GM19351 (cell line): ENCODE results near the gene ATP11A.

Experiments
- ATAC-seq: cut with Tn5 transposase; IDR thresholded peaks from one replicate; pipeline ENCODE4 v1.9.1; 2021; ENCODE audit warnings: mild to moderate bottlenecking, moderate library complexity; ENCODE audit not compliant: unreplicated experiment

Gene ATP11A

DNA sequence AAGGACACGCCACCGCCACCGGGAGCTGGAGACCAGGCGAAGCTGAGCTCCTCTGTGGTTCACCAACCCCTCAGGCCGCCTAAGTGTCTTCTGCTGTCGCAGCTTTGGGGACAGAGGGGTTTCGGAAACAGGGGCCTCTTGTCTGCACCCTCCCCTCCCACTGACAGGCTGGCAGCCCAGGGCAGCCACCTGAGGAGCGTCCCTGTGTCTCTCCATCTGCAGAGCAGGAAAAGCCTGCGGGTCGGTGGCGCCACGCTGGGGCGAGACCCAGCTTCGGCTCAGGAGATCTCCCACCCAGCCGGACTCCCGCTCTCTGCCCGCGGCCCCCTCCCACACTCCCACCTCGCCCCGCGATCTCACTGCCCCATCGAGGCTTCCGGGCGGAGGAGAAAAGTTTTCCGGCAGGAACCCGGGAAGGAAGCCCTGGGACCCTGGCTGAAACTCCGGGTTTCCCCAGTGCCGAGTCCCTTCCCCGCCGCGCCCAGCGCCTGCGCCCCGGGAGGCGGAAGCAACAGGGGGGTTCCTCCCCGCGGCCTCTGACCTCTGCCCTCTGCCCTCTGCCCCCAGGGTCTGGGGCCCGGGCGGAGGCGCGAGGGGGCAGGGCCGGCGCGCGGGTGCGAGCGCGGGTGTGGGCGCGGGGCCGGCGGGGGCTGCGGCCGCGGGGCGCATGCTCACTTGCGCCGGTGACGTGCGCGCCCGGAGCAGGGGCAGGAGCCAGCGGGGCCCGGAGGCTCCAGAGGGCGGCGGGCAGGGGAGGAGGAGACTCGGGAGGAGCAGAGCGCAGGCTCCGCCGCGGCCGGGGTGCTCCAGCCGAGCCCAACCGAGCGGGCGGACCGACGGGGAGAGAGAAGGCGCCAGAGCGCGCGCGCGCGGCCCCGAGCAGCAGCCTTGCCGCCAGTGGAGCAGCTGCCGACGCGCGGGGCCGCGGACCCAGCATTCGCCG lies at the start of gene ATP11A:
Gene ATP11A, plus strand, starts transcription at position 736 of the 943 bp plus-strand sequence. CDS start 379 bp downstream, outside the sequence.
- ATAC-seq: peak; percentile 72

DNA sequence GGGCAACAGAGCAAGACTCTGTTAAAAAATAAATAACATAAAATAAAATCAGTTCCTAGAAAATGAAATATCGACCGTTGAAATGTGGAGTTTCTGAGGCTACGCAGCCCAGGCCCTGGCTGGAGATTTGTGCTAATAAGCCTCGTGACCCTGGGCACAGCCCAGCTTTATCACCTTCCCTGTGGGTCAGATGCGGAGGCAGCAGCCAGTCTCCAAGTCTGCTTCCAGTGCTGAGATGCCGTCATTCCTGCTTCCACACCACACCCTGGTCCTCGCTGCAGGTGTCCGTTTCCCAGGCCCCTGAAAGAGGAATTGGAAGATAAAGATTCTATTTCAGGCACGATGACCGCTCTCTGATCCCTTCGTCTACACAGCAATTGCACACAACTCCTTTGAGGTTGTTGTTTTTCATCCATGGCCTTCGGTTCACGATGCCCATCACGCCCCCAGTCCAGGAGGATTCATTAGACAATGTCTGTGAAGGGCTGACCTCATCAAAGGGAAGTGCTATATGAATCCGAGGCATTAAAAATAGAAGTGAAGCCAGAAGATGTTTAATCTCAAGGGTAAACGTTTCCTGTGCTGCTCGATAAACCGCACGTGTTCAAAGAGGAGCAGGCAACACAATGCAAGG lies 48.3 kb upstream of the ATP11A start:
- ATAC-seq: no peak

DNA sequence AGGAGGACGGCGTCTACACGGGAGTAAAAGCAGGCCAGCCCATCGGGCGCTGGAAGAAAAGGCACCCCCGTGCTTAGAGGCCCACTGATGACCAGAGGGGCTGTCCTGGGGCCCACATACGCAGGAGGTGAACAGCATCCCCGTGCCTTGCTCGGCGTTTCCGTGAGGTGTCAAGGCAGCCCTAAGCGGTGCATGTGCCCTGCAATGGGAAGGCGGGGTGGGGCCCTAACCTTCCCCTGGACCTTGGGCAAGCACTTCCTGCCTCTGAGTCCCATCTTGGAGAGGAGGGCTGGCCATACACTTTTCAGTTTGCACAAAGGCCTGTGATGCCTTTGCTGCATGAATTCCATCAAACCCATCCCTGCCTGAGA lies 47.8 kb upstream of the ATP11A start:
- no peak for ATAC-seq

DNA sequence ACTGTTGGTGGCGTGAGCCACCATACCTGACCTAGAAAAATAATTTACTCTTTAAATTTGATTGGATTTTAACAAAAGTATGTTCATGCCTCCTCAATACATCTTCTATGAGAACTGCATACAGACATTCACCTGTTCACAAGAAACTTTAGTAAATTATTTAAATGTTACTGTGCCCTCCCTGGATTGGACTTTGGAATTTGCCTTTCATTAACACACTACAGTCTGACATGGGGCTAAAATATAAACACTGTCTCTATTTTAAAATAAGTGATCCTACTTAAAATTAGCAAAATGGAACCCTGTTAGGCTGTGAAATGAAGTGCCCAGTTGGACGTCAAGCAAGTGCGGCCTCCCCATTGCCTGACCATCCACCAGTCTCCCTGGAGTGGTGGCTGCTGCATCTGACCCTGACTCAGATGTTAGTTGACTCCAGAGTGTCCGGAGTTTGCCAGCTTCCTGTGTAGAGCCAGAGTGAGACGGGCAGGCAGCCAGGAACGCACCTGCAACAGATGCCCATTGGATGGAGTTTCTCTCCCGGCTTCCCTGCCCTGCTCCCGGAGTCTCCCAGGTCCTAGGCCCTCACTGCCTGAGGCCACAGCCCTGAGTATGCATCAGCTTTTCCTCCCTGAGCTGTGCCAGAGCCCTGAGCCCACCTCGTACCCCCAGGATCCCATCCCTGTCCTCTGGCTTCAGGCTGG lies 45.9 kb upstream of the ATP11A start:
- ATAC-seq: no peak

DNA sequence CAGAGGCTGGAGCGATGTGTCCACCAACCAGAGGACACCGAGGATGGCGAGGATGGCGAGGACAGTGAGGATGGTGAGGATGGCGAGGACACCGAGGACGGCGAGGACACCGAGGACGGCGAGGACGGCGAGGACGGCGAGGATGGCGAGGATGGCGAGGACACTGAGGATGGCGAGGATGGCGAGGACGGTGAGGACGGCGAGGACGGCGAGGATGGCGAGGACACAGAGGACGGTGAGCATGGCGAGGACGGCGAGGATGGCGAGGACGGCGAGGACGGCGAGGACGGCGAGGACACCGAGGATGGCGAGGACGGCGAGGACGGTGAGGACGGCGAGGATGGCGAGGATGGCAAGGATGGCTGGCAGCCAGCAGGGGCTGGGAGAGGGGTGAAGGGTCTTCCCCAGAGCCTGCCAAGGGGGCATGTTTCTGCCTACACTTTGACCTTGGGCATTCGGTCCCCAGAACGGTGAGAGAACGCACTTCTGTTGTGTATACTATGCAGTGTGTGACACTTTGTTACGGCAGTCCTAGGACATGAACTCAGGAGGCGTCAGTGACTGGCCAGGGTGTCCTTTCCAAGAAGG lies 44.4 kb upstream of the ATP11A start:
- no peak for ATAC-seq

DNA sequence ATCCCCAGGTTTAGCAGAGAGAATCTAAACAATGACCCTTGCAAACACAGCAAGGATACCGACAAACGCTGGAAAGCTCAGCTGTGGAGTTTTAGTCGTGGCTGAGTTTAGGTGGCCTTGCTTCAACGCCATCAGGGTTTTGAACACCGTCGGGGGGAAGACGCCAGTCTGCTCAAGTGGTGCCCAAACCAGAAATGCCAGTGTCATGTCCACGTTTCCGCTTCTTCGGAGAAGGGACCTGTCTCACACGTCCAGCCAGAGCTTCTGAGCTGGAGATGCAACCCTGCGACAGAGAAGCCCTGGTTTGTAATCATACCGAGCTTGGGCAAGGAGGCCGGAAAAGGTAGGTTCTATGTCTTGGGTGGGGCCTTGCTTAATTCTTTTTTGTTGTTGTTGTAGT lies 42.6 kb upstream of the ATP11A start:
- no peak for ATAC-seq

DNA sequence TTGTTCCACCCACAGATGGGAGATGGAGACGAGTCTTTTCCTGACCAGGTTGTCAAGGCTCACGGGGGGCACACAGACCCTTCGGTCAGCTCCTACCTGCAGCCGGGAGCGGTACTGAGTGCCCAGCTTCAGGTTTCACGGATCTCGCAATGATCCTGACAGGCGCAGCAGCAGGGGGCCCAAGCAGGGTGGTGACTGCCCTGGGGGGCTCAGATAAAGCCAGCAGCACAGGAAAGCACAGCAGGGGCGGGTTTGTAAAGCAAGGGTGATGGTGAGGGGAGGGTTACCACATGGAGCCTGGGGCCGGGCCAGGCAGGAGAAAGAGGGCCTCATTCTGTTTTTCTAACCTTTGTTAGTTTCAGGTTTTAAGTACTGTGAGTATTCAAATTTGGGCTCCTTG lies 41.7 kb upstream of the ATP11A start:
- ATAC-seq: no peak

DNA sequence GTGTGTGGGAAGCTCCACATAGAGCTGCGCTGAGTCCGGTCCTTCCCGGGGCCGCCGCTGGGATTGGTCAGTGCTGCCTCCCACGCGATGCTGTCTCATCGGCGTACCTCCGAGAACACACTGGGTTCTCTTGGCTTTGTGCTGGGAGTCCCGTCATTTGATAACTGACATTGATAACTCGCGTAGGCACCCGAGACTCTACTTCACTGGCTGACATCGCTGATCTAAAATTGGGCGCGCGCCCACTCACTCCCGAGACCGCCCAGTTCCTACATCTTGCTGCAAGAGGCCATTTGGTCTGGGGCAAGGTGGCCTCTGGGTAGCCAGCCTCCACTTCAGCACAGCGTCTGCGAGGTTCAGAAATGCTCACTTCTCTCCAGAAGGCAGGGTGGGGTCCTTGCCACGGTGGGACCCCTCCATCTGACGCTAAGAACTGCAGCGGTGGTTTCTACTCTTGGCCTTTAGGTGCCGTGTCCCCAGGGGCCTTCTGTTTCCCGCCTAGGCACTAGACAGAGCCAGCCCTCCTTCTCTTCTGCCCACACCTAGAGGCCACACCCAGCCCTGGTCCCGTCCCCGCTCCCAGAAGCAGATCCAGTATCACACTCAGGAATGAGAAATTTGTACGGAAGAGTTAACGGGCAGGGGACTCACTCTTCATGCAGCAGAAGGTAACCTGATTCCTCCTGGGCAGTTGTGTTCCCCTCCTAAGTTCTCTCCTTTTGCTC lies 40.7 kb upstream of the ATP11A start:
- no peak for ATAC-seq

DNA sequence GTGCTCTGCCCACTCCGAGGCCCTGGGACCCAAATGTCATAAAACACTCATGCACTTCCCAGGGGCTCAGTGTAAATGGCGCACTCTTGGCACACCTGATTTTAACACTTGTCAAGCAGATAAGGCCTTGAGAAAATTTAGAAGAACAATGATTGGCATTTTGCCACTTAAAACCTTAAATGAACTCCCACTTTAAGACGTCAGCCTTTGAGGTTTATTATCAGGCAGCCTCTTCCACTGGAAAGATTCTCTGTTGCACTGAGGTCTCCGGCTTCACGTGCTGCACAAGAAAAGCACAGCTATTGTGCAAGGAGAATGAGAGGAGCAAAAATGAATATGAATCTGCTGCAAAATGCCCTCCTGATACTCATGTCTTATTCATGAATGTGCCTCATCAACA lies 38.5 kb upstream of the ATP11A start:
- no peak for ATAC-seq

DNA sequence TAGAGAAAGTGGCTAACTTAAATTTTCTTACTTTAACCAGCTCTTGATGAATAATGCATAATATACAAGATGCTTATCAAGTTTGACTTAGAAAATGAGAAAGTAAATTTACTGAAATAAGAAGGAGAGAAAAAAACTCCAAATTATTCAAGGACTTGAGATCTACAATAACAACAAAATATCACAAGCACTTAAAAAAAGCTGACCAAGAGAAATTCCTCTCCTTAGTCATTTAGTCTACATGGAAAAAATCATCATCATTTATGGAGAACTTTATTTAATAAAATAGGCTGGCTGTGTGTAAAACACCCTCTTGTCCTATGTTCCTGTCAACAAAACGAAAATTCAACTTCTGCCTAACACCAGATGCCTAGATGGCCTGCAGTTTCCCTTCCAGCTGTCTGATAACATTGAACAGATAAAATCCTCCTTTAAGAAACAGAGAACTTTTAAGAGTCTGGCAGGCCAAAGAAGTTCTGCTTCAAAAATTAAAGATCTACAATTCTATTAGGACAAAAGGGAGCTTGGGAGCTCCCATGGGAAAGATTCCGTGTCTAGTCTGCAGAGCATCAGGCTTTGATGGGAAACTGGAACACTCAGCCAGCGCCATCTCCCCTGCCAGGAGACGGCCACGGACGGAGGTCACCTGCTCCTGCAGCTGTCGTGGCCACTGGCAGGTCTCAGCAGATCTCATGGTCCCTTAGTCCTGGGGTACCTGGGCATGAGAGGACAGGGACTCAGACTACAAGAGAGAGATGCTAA lies 37.9 kb upstream of the ATP11A start:
- no peak for ATAC-seq

DNA sequence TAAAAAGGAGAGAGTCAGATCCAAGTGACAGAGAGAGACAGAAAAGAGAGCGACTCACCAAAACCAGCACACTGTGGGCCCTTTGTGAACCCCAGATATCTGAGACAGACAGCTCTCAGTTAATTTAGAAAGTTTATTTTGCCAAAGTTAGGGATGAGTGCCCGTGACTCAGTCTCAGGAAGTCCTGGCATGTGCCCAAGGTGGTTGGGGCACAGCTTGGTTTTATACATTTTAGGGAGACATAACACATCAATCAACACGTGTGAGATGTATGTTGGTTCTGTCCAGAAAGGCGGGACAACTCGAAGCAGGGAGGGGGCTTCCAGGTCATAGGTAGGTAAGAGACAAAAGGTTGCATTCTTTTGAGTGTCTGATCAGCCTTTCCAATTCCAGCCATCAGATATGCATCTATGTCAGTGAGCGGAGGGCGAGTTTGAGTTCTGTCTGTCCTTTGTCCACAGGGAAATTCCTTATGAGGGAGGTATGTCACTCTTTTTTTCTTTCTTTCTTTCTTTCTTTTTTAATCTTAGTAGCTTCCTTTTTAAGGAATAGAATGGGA lies 37.2 kb upstream of the ATP11A start:
- no peak for ATAC-seq

DNA sequence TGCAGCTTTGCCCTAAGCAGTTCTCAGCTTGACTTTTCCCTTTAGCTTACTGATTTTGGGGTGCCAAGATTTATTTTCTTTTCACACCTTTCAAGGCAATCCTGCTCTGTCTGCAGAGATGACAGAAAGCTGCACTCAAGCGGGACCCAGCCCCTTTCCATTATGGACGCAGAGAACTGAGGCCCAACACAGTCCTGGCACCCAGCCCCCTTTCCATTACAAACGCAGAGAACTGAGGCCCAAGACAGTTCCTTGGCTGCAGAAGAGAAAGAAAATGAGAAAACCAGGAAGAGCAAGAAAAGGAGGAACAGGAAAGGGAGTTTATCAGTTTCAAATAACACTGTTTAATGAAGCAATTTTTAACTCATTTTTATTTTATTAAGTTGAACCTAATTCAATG lies 36.8 kb upstream of the ATP11A start:
- no peak for ATAC-seq

DNA sequence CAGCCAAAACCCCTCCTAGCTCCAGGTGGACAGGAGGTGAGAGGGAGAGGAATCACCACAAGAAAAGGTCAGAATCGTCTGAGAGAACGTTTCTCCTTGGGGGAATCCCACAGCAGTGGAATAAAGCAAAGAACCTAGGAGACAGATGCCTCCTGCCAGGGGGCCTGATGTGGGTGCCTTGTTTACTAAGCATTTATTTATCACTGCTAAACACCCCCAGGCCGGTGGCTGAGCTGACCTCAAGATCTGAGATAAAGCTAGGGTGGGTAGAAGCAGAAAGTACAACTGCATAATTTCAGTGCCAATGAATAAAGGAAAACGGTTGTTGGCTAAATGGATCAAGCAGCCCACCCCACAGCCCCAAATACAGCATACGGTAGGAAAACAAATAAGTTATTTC lies 33.9 kb upstream of the ATP11A start:
- no peak for ATAC-seq

DNA sequence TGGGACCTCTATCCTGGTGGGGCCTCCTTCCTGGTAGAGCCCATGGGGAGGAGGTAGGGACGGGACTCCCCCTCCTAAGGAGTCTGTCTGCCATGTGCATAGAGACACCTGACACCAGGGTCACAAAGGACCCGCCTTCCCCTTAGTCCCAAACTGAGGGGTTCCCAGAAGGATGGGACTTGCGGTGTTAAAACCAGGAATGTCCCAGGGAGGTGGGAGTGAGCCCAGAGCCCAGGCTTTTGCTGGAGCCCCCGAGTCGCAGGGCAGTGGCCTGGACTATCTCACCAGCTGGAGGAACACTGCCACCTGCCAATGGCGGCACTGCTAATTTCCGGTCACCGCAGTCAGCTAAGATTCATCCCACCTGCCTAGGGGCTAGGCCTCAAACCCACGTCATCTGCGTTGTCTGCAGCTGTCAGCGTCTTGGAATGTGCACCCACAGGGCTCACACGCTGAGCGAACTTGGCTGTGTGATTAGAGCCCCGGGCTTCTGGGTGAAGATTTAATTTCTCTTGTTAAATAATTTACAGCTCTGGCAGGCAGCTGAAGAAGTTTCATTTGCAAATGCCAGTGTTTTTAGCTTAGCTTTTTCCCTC lies 31.9 kb upstream of the ATP11A start:
- ATAC-seq: no peak

DNA sequence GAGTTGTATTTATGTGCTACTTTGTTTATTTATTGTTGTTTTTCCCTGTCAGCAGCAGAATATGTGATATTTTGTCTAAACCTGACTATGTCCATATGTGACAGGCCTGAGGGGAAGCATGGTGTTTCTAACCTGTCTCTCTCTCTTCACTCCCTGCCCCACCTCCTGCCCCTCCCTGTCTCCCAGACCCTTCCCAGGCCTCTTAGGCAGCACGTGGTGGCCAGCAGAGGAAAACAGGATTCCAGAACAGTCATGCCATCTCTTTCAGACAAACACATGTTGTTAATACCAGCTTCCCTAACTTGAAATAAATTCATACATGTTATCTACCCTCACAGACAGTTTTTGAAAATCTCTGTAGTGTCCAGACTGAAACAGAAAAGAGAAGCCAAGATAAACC lies 31.0 kb upstream of the ATP11A start:
- no peak for ATAC-seq

DNA sequence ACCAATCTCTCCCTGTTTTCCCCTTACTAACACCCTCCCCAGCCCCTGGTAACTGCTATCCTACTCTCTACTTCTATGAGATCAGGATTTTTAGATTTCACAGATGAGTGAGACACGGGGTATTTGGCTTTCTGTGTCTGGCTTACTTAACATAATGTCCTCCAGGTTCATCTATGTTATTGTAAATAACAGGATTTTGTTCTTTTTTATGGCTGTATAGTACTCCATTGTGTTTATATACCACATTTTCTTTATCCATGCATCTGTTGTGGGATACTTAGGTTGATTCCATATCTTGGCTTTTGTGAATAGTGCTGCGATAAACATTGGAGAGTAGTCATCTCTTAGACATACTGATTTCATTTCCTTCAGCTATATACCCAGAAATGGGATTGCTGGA lies 28.5 kb upstream of the ATP11A start:
- no peak for ATAC-seq

DNA sequence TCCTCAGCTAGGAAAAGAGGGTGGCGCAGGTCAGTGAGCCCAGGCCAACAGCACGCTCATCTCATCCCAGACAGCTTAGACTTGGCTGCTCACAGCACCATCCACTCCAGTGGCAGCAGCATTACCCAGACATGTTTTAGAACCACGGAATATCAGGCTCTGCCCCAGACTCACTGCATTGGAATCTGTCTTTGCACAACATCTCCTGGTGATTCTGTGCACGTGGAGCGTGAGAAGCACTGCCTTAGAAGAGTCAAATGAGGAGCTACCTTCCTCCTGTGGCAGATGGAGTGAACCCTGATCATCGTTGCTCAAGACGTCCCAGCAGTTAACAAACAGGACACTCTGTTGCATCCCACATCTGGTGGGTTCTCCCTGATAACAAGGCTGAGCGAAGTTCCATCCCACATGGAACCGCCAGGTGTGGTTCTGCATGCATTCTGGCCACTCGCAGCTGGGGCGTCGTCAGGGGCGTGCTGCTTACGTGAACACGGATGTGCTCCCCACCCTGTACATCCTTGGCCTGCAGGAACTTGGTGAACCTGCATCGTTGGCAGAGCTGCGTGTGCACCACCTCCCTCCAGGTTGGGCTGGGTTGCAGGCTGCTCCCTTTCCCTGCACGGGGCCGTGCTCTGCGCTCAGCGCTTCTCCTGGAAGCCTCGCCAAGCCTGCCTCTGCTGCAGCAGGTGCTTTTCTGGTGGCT lies 25.2 kb upstream of the ATP11A start:
- ATAC-seq: no peak

DNA sequence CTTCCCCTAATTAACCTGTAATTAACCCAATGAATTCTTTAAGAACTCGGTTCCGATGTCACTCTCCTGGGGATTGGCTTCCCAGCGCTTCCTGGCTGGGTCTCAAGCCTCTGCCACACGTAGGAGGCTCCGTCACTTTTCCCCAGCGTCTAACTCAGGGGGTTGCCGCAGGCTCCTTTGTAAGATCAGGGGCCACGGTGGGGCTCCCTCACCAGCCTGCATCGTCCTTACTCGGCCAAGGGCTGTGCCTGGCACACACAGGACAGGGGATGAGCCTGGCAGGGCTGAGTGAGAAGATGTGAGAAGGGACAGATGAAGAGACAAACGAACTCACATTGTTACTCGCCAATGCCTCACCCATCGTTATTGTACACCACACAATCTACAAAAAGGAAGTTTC lies 20.9 kb upstream of the ATP11A start:
- ATAC-seq: no peak
